AG08395 (cell line): Measurements from ENCODE around the gene ZDHHC14.
"Not testable (repeated sequence)": the region's sequence is repeated elsewhere in the genome, so short reads cannot be mapped to it uniquely, and the experiment has no call there.

Experiments
- DNase-seq: peaks from one replicate; pipeline ENCODE4 v3.0.0; 2012; ENCODE audit warnings: mixed read lengths, low spot score

The ZDHHC14 gene

GRCh38 chr6:157552820-157553485 is 172.0 kb downstream of the ZDHHC14 start:
- no peak for DNase-seq

GRCh38 chr6:157554747-157555146 is 173.8 kb downstream of the ZDHHC14 start:
- DNase-seq, result no peak

GRCh38 chr6:157555455-157556143 is 174.6 kb downstream of the ZDHHC14 start:
- DNase-seq, result no peak

GRCh38 chr6:157556144-157556645 is 175.2 kb downstream of the ZDHHC14 start:
- DNase-seq, result no peak

GRCh38 chr6:157556671-157557430 is 175.9 kb downstream of the ZDHHC14 start:
- DNase-seq, result no peak

GRCh38 chr6:157557559-157557958 is 176.6 kb downstream of the ZDHHC14 start:
- DNase-seq, result no peak

- no peak for DNase-seq
Observed at GRCh38 chr6:157558049-157558448, 177.1 kb downstream of the ZDHHC14 start.

- no peak for DNase-seq
Observed at GRCh38 chr6:157558487-157559200, 177.7 kb downstream of the ZDHHC14 start.

GRCh38 chr6:157559201-157559756 is 178.3 kb downstream of the ZDHHC14 start:
- no peak for DNase-seq

GRCh38 chr6:157560063-157560462 is 179.1 kb downstream of the ZDHHC14 start:
- not testable (repeated sequence) for DNase-seq

- no peak for DNase-seq
Observed at GRCh38 chr6:157560691-157561413, 179.9 kb downstream of the ZDHHC14 start.

GRCh38 chr6:157561414-157561790 is 180.4 kb downstream of the ZDHHC14 start:
- no peak for DNase-seq

- no peak for DNase-seq
Observed at GRCh38 chr6:157561929-157562810, 181.2 kb downstream of the ZDHHC14 start.

- no peak for DNase-seq
Observed at GRCh38 chr6:157562997-157563396, 182.0 kb downstream of the ZDHHC14 start.

- DNase-seq, result no peak
Observed at GRCh38 chr6:157563611-157564284, 182.8 kb downstream of the ZDHHC14 start.

GRCh38 chr6:157568702-157569101 is 187.7 kb downstream of the ZDHHC14 start:
- DNase-seq, result no peak

- no peak for DNase-seq
Observed at GRCh38 chr6:157569543-157569942, 188.6 kb downstream of the ZDHHC14 start.

- DNase-seq, result no peak
Observed at GRCh38 chr6:157570104-157570503, 189.1 kb downstream of the ZDHHC14 start.

GRCh38 chr6:157570752-157571151 is 189.8 kb downstream of the ZDHHC14 start:
- no peak for DNase-seq

- no peak for DNase-seq
Observed at GRCh38 chr6:157571269-157571668, 190.3 kb downstream of the ZDHHC14 start.
